ENCODE results near the gene TRAPPC10. TPM values are rescaled to one million over a fixed set of nuclear protein-coding genes. Genes with fewer than 3 reads are reported as not detected.

The TRAPPC10 gene
- total RNA-seq, 4 donors from 2014 or later, result 38.6 to 77.8 (median 55.3) TPM

GRCh38 chr21:44006656-44007055 lies 5.5 kb upstream of the TRAPPC10 start:
- Histone ChIP-seq H3K27me3 (no peaks in the 10 kb centered on the region), H3K27ac (peak overlapping the region in 2 of 3 donors; percentile 17), H3K4me3 (replicated peaks in 1 of 3) (no peak overlapping the region), H3K36me3 (no peaks in the 10 kb centered on the region), H3K4me1 (peaks cover 0 to 5% of the 10 kb centered on the region in 2 donors), H3K9me3 (no peaks in the 10 kb centered on the region)
- intact Hi-C loops (cut with DNase I), result no loop called here
- no peak for TF ChIP-seq CTCF (IDR thresholded peaks at IDR 0.05)
- no peak for TF ChIP-seq POLR2A (IDR thresholded peaks at IDR 0.05)
- DNase-seq, result no peak
- 68 to 86% methylated on average over 8 of the region's 8 CpGs for WGBS, 2 donors

- TF ChIP-seq POLR2A (IDR thresholded peaks at IDR 0.05) (no peak), CTCF (IDR thresholded peaks at IDR 0.05) (no peak)
- WGBS, 2 donors, result 80 to 86% methylated on average over 9 of the region's 9 CpGs
- H3K9me3 ChIP-seq, result no peaks in the 10 kb centered on the region
- H3K27me3 ChIP-seq, result no peaks in the 10 kb centered on the region
- H3K4me1 ChIP-seq, result peaks cover 5 to 15% of the 10 kb centered on the region in 2 donors
- no peak for DNase-seq
- H3K27ac ChIP-seq, result no peak overlapping the region
- no peak overlapping the region for H3K4me3 ChIP-seq (replicated peaks in 1 of 3)
- H3K36me3 ChIP-seq, result no peaks in the 10 kb centered on the region
- intact Hi-C loops (cut with DNase I), result no loop called here
Measured at GRCh38 chr21:44010429-44010828, 1.7 kb upstream of the TRAPPC10 start.

DNA sequence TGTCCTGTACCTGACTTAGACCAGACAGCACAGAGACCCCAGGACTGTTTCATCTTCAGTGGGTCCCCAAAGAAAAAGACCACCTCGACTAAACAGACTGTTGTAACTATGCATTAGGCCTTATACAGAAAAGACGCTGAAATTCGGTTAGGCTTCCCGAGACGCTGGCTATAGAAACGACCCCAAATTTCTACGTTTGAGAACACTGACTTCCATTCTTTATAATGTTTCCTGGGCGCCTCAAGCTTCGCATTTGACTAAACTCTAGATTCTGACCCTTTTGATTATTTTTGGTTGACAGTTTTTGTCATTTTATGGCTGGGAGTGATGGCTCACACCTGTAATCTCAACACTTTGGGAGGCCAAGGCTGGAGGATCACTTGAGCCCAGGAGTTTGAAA lies 986 bp upstream of the TRAPPC10 start:
- Histone ChIP-seq H3K9me3 (no peaks in the 10 kb centered on the region), H3K27me3 (no peaks in the 10 kb centered on the region), H3K4me1 (peaks cover 5 to 15% of the 10 kb centered on the region in 2 donors), H3K27ac (no peak overlapping the region), H3K4me3 (replicated peaks in 1 of 3) (peak overlapping the region in 2 of 3 donors; percentile 83 to 87), H3K36me3 (no peaks in the 10 kb centered on the region)
- TF ChIP-seq POLR2A (IDR thresholded peaks at IDR 0.05) (no peak), CTCF (IDR thresholded peaks at IDR 0.05) (no peak)
- WGBS, 2 donors, result 85 to 86% methylated on average over 9 of the region's 9 CpGs
- no peak for DNase-seq
- intact Hi-C loops (cut with DNase I), result no loop called here

- WGBS, 2 donors, result 0 to 1% methylated on average over 6 to 8 of the region's 87 CpGs
- Histone ChIP-seq H3K27ac (peak overlapping the region; percentile 75 to 86 (median 80)), H3K36me3 (no peaks in the 10 kb centered on the region), H3K27me3 (no peaks in the 10 kb centered on the region), H3K4me1 (peaks cover 5 to 15% of the 10 kb centered on the region in 2 donors), H3K9me3 (no peaks in the 10 kb centered on the region), H3K4me3 (replicated peaks in 1 of 3) (peak overlapping the region; percentile 84 to 91 (median 87))
- TF ChIP-seq CTCF (IDR thresholded peaks at IDR 0.05), result peak in 3 of 6 experiments; percentile 8 to 31 (median 22)
- TF ChIP-seq POLR2A (IDR thresholded peaks at IDR 0.05), result no peak
- intact Hi-C loops (cut with DNase I), result no loop called here
- peak; percentile 53 to 62 for DNase-seq
Measured at GRCh38 chr21:44012474-44013379, 618 bp downstream of the TRAPPC10 start.

Data from thyroid gland (tissue), 4 donors.